Hepatic stellate cell (primary cell): Measurements from ENCODE around the gene GCDH.

Source experiments
- DNase-seq: peaks from one replicate; pipeline ENCODE4 v3.0.0; 2011; ENCODE audit warnings: low spot score

Gene GCDH

DNA sequence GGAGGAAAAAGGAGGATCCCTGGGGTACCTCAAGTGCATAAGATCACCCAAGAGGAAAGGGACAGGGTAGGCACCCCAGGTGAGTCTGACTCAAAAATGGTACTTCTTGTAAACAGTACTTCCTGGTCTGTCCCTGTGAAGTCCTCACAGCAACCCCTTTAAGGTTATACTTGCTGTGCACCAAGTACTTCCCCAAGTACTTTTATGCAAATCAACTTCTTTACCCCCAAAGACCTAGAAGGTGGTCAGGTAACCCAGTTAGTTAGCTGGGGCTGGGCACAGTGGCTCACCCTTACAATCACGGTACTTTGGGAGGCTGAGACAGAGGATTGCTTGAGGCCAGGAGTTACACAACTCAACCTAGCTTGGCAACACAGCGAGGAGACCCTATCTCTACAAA, 49.9 kb downstream of the GCDH start:
- no peak for DNase-seq

DNA sequence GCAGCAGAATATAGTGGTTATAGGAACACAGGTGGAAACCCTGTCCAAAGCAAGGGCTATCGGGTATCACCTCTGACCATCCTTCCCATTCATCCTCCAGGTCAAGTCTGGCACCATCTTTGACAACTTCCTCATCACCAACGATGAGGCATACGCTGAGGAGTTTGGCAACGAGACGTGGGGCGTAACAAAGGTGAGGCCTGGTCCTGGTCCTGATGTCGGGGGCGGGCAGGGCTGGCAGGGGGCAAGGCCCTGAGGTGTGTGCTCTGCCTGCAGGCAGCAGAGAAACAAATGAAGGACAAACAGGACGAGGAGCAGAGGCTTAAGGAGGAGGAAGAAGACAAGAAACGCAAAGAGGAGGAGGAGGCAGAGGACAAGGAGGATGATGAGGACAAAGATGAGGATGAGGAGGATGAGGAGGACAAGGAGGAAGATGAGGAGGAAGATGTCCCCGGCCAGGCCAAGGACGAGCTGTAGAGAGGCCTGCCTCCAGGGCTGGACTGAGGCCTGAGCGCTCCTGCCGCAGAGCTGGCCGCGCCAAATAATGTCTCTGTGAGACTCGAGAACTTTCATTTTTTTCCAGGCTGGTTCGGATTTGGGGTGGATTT, 52.6 kb downstream of the GCDH start:
- no peak for DNase-seq

DNA sequence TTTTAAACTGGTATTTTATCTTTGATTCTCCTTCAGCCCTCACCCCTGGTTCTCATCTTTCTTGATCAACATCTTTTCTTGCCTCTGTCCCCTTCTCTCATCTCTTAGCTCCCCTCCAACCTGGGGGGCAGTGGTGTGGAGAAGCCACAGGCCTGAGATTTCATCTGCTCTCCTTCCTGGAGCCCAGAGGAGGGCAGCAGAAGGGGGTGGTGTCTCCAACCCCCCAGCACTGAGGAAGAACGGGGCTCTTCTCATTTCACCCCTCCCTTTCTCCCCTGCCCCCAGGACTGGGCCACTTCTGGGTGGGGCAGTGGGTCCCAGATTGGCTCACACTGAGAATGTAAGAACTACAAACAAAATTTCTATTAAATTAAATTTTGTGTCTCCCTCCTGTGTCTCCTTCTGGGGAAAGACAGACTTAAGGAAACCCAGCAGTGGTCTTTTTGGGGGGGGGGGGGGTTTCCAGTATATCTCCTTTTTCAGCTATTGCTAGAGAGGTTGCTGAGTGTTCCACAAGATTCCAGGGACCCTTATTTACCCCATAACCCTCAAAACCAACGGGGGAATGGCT, 53.2 kb downstream of the GCDH start:
- no peak for DNase-seq

DNA sequence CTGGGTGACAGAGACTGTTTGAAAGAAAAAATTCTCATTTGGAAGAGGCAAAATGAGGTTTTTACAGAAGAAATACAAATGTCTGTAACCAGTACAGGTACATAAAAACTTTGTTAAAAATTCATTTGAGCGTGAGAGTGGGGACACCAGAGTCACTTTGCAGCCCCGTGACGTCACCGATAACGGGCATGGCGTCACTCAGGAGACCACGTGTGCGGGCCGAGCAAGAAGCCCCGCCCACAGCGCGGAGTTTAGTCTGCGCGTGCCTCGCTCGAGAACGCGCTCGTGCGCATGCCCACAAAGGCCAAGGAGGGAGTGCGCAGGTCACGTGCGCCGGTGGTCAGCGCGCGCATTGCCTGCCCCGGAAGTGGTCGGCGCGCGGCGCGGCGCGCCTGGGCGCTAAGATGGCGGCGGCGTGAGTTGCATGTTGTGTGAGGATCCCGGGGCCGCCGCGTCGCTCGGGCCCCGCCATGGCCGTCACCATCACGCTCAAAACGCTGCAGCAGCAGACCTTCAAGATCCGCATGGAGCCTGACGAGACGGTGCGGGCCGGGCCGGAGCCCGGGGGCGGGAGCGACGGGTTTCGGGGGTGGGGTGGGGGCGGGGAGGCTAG, 54.6 kb downstream of the GCDH start, which contains the start of gene RAD23A:
TSS of gene RAD23A (plus strand) at position 384 of the 613 bp plus-strand sequence. CDS start at position 471, 87 bp downstream.
- DNase-seq = peak; percentile 95

DNA sequence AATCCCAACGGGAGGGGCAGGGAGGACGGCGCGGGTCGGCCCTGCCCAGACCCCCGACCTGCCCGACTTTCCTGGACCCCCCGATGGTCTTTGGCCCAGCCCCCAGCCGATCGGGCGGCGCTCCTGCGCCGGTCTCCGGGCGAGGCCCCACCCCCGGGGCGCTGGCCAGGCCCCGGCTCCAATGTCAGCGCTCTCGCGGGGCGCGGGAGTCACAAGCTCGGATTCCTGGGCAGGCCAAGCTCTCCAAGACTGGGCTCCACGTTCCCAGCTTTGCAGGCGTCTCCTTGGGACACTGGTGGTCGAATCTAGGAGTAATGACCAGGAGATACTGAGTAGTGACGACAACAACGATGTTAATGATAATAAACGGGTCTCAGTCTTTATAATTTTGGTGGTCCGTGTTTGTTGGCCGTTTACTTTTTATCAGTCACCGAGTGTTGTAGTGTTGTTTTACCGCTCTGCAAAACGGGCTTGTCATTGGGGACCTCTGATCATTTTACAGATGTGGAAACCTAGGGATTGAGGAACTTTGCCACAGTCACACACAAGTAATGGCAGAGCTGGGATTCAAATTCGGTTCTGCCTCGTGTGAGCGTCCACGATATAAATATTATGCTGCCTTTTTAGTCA, 55.2 kb downstream of the GCDH start:
- peak; percentile 82 for DNase-seq

DNA sequence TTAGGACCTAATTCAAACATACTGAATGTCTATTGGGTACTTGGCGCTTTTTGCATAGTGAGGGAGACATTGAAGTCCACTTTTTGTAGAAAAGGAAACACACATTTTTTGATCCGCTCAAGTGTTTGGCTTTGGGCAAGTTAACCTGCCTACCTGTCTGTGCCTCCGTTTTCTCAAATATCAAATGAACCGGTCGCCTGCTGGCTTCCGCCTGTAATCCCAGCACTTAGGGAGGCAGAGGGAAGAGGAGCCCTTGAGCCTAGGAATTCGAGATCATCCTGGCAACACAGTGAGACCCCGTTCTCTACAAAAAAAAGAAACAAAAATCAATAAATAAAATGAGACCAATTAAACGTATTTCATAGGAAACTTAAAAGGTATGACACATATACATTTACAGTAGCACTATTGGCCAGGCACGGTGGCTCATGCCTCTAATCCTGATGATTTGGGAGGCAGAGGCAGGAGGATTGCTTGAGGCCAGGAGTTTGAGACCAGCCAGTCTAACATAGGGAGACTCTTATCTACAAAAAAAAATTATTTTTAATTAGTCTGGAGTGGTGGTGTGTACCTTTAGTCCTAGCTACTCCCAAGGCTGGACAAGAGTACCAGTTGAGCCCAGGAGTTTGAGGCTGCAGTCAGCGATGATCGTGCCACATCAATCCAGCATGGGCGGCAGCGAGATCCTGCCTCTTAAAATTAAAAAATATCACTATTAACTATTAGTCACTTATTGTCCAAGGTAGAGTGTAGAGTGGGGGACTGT, 56.0 kb downstream of the GCDH start:
- DNase-seq = no peak

DNA sequence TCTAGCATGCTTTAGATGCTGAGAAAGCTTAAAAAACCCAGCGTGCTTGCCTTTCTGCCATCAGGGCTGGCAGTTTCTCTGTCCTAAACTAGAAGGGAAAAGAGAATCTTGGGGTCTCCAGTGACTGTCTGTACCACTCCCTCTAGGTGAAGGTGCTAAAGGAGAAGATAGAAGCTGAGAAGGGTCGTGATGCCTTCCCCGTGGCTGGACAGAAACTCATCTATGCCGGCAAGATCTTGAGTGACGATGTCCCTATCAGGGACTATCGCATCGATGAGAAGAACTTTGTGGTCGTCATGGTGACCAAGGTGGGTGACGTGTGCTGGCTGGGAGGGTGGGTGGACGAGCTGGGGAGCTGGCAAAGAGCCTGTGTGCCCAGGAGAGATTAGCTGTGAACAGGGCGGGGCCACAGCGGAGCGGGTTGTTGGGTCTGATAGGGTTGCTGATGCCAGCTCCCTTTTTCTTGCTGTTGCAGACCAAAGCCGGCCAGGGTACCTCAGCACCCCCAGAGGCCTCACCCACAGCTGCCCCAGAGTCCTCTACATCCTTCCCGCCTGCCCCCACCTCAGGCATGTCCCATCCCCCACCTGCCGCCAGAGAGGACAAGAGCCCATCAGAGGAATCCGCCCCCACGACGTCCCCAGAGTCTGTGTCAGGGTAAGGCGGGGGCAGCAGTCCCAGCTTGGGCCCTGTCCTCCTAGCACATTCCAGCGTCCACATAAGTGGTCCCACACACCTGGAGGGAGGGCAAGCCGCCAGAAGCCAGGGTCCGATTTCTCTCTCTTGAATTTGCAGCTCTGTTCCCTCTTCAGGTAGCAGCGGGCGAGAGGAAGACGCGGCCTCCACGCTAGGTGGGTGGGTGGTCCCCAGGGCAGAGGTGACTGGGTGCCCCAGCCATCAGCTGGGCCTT, 57.0 kb downstream of the GCDH start:
- no peak for DNase-seq

DNA sequence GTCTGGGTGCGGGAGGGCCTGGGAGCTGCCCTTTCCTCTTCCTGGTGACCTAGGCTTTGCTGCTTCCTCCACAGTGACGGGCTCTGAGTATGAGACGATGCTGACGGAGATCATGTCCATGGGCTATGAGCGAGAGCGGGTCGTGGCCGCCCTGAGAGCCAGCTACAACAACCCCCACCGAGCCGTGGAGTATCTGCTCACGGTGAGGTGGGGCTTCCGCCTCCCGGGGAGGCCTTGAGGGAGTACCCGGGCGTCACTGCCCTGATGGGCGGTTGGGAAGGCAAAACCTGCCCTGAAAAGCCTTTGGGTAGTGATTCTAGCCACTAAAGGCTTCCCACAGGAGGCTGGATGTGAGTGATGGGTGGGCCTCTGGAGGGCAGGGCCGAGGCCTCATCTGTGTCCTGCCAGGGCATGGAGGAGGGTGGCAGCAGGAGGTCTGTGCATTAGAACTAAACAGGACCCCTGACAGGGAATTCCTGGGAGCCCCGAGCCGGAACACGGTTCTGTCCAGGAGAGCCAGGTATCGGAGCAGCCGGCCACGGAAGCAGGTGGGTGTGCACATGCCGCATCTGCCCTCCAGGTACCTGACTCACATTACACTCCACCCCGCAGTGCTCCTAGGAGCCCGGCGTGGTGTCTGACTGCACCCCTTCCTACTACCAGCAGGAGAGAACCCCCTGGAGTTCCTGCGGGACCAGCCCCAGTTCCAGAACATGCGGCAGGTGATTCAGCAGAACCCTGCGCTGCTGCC, 57.8 kb downstream of the GCDH start:
- no peak for DNase-seq
